Femur (tissue), 1 donor: Measurements from ENCODE around the gene GNG4.
"Not testable (repeated sequence)": the region's sequence is repeated elsewhere in the genome, so short reads cannot be mapped to it uniquely, and the experiment has no call there.

ENCODE experiments used
- DNase-seq: peaks from one replicate; pipeline ENCODE4 v3.0.0-alpha.2; 2017

GNG4 gene

GRCh38 chr1:235579891-235580290, 69.7 kb downstream of the GNG4 start:
- no peak for DNase-seq

- DNase-seq: no peak
Observed at GRCh38 chr1:235575597-235575996, 74.0 kb downstream of the GNG4 start.

DNA sequence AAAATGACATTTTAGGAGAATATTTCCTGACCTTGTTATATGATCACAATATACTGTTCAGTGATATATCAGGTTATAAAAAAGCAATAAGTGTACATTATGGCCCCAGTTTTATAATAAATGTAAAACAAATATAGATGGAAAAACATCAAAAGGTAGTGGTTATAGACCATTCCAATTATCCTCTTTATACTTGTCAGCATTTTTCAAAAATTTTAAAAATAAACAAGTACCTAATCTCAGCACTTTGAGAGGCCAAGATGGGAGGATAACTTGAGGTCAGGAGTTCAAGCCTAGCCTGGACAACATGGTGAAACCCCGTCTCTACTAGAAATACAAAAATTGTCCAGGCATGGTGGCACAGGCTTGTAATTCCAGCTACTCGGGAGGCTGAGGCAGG, 75.7 kb downstream of the GNG4 start:
- DNase-seq: no peak

- not testable (repeated sequence) for DNase-seq
Observed at GRCh38 chr1:235572971-235573370, 76.6 kb downstream of the GNG4 start.

DNA sequence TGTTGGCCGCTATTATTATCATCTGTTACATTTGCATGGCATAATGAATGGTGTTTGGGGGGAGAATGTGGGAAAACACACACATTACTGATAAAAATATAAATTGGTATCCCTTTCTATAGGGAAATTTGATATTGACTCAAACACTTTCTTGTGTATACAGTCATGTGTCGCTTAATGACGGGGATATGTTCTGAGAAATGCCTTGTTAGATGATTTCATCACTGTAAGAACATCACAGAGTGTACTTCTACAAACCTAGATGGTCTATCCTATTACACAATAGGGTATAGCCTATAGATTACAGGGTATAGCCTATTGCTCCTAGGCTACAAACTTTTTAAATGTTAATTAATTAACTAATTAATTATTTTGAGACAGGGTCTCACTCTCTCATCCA, 78.1 kb downstream of the GNG4 start:
- no peak for DNase-seq

DNA sequence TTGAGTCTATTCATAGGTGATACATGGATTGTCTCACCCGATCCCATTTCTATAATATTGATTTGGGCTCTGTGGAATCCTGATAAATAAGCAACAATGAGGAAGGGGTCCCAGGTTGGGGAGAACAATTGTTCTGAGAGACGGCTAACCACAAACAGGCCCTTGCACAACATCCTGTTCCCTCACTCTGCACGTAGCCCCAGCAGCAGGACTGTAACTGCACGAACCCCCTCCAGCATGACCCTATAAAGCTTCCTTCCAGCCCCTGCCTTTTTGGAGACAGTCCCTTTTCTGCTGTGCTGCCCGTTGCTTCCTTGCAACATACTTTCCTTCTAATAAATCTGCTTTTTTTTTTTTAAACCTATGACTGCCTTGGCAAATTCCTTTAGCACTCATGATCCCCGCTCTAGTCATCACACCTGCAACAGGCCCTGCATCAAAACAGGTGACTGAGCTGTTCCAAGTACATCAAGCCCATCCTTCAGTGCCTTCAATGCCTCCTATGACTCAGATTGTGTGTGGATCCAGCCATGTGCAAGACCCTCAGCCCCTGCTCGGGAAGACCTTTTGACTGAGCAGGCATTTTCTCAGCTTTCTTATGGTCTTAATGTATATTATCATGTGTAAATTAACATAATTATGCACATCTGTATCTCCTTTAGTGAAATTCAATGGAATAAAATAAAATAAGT, 81.6 kb downstream of the GNG4 start:
- DNase-seq: no peak

DNA sequence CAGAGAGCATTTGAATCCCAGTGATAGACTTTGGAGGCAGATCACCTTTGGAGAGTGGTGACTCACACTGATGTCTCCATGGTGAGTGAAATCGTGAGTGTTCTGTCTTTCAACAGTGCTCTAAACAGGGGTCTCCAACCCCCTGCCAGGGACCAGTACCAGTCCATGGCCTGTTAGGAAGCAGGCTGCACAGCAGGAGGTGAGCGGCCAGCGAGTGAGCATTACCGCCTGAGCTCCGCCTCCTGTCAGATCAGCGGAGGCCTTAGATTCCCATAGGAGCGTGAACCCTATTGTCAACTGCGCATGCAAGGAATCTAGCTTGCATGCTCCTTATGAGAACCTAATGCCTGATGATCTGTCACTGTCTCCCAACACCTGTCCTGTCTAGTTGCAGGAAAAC, 83.5 kb downstream of the GNG4 start:
- DNase-seq: no peak

- DNase-seq: no peak
Observed at GRCh38 chr1:235563513-235564061, 86.0 kb downstream of the GNG4 start.

GRCh38 chr1:235562589-235562988, 87.0 kb downstream of the GNG4 start:
- DNase-seq: no peak

GRCh38 chr1:235558621-235559169, 90.9 kb downstream of the GNG4 start:
- DNase-seq: no peak

GRCh38 chr1:235557495-235557894, 92.1 kb downstream of the GNG4 start:
- no peak for DNase-seq

DNA sequence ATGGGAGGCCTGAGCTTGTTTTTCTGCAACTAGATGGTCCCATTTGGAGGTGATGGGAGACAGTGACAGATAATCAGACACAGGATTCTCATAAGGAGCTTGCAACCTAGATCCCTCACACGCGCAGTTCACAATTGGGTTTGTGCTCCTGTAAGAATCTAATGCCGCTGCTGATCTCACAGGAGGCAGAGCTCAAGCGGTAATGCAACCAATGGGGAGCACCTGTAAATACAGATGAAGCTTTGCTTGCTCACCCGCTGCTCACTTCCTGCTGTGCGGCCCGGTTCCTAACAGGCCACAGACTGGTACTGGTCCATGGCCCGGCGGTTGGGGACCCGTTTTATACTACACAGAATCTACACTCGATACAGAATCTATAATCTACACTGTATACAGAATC, 92.8 kb downstream of the GNG4 start:
- no peak for DNase-seq

- DNase-seq: no peak
Observed at GRCh38 chr1:235553112-235553551, 96.5 kb downstream of the GNG4 start.

GRCh38 chr1:235552146-235552716, 97.4 kb downstream of the GNG4 start:
- DNase-seq: no peak

- no peak for DNase-seq
Observed at GRCh38 chr1:235549351-235550139, 100.0 kb downstream of the GNG4 start.

GRCh38 chr1:235546369-235547155, 103.0 kb downstream of the GNG4 start:
- DNase-seq: not testable (repeated sequence)

DNA sequence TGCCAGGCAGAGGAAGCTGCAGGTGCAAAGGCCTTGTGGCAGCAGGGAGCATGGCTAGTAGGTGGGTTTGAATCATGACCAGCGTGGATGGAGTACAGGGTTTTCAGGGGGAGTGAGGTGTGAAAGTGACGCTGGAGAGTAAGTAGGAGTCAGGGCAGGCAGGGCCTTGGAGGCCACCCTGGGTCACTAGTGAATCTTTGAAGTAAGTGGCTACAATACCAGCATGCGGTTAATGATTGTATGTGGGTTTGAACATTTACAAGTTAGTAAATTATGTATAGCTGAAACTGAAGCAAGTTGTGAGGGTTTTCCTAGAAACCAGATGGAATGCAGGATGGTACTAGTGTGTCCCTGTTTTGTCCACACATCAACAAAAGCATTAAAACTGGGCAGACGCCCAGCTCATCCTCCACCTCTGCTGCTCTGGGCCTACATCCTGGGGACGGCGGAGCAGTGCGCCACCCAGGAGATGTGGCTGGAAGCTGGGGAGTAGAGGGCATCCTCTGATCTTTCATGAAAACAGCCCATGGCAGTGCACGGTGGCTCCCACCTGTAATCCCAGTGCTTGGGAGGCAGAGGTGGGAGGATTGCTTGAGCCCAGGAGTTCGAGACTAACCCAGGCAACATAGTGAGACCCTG, 104.2 kb downstream of the GNG4 start:
- DNase-seq: no peak

DNA sequence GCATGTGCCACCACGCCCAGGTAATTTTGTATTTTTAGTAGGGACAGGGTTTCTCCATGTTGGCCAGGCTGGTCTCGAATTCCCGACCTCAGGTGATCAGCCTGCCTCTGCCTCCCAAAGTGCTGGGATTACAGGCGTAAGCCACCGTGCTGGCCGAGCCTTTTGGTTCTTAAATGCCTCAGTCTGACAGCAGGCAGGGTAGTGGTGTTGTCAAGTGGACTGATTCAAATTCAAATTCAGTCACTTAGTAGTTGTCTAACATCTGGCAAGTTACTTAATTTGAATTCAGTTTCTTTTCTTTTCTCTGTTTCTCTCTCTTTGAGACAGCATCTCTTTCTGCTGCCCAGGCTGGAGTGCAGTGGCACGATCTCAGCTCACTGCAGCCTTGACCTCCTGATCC, 106.7 kb downstream of the GNG4 start:
- DNase-seq: not testable (repeated sequence)

DNA sequence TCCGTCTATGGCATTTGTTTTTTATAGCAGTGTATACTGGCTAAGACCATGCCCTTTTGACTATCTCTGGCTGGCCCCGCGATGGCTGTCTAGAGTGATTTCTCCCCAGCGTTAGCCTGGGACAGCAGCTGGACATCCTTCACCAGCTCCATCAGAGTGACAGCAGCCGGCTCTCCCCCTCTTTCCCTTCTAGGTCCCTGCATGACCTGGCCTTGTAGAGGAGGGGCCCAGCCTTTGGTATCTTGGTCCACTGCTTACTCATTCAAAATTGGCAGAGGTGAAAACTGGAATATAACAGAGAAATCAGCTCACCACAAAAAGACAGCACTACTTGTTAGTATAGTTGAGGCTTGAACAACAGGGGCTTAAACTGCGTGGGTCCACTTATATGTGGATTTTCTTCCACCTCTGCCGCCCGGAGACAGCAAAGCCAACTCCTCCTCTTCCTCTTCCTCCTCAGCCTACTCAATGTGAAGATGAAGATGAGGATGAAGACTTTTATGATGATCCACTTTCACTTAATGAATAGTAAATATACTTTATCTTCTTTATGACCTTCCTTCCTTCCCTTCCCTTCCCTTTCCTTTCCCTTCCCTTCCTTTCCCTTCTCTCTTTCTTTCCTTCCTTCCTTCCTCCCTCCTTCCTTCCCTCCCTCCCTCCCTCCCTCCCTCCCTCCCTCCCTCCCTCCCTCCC, 116.0 kb downstream of the GNG4 start:
- no peak for DNase-seq

- no peak for DNase-seq
Observed at GRCh38 chr1:235532360-235532759, 117.2 kb downstream of the GNG4 start.

DNA sequence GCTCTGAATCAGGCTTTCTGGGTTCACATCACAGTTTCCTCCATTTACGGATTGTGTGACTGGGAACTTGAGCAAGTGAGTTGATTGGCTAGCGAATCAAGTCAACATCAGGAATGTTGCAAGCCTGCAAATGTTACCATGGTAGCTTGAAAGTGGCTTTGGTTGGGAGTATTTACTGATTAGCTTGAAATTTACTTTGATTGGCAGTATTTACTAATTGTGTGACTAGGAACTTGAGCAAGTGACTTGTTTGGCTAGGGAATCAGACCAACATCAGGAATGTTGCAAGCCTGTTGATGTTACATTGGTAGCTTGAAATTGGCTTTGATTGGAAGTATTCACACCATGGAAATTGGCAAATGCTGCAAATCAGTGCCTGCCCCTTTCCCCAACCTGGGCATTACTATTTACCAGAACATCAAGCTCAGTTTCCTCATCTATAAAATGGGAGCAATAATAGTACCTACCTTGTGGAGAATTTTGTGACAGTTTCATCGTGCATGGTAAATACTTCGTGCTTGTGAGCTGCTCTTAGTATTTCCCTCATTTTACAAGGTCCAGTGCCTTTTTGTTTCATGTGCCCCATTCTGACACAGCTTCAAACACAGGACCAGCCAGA, 122.3 kb downstream of the GNG4 start:
- no peak for DNase-seq
